Bronchial epithelial cell (primary cell): ENCODE results near the gene KIAA0513. TPM values are rescaled to one million over a fixed set of nuclear protein-coding genes. Genes with fewer than 3 reads are reported as not detected.

Experiments used
- DNase-seq: peaks from one replicate; pipeline ENCODE4 v3.0.0-alpha.2; 2010; ENCODE audit warnings: low read depth
- FAIRE-seq: peaks from 2 replicates; lab custom pipeline; 2011; peaks lifted over from hg19 to GRCh38; lab: Jason Lieb, UNC
- H3K27me3 ChIP-seq: 2 replicates; pipeline ENCODE4 v1.5.1; 2011; ENCODE audit warnings: low read length; ENCODE audit not compliant: control insufficient read depth, insufficient read depth
- H3K36me3 ChIP-seq: 2 replicates; pipeline ENCODE4 v1.5.1; 2011; ENCODE audit warnings: low read length; ENCODE audit not compliant: control insufficient read depth, insufficient read depth
- H3K4me3 ChIP-seq: 2 replicates; pipeline ENCODE4 v1.5.1; 2011; ENCODE audit warnings: mild to moderate bottlenecking, low read depth, low read length, control low read depth
- total RNA-seq: library from RNA; depleted of rRNA; stranded (reverse); fragments of >200 nt; gene quantifications from 2 replicates; pipeline ENCODE4 v1.2.1, GENCODE V29; 2014
- TF ChIP-seq, protein P1 (sequence below): IDR thresholded peaks from 2 replicates; pipeline ENCODE4 v1.5.1; 2011; ENCODE audit warnings: mild to moderate bottlenecking, moderate library complexity, low read length, control low read depth, inconsistent platforms; ENCODE audit not compliant: insufficient read depth, severe bottlenecking

The KIAA0513 gene
- total RNA-seq, 1 donor from 2014 or later, result 7.1 TPM

DNA sequence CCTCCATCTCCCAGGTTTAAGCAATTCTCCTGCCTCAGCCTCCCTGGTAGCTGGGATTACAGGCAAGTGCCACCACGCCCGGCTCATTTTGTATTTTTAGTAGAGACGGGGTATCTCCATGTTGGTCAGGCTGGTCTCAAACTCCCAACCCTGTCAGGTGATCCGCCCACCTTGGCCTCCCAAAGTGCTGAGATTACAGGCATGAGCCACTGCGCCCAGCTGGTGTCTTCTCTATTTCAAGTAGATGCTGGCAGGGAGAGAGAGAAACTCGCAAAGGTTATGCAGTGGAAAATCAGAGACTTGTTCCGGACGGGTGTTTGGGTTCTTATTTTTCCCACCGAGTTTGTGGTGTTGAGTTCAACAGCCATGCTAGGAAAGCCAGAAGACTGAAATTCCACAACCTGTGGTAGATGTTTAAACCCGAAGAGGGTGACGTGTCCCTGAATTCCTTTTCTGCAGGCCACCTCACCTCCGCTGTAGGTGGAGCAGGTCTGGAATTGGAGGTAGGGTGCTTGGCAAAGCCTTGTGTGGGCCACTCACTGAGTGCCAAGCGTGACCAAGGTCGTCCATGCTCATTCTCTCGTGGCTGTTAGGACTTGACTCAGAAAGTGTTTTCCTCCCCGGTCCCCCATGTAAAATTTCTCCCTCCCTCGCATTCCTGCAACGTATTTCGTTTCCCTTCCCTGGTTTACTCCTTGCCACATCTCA, 8.9 kb upstream of the KIAA0513 start:
- FAIRE-seq, result no peak
- TF ChIP-seq, protein P1, sequence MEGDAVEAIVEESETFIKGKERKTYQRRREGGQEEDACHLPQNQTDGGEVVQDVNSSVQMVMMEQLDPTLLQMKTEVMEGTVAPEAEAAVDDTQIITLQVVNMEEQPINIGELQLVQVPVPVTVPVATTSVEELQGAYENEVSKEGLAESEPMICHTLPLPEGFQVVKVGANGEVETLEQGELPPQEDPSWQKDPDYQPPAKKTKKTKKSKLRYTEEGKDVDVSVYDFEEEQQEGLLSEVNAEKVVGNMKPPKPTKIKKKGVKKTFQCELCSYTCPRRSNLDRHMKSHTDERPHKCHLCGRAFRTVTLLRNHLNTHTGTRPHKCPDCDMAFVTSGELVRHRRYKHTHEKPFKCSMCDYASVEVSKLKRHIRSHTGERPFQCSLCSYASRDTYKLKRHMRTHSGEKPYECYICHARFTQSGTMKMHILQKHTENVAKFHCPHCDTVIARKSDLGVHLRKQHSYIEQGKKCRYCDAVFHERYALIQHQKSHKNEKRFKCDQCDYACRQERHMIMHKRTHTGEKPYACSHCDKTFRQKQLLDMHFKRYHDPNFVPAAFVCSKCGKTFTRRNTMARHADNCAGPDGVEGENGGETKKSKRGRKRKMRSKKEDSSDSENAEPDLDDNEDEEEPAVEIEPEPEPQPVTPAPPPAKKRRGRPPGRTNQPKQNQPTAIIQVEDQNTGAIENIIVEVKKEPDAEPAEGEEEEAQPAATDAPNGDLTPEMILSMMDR, result no peak
- H3K36me3 ChIP-seq, result no peaks in the 10 kb centered on the region
- H3K4me3 ChIP-seq, result no peak overlapping the region
- H3K27me3 ChIP-seq, result no peaks in the 10 kb centered on the region
- DNase-seq, result peak; percentile 89

DNA sequence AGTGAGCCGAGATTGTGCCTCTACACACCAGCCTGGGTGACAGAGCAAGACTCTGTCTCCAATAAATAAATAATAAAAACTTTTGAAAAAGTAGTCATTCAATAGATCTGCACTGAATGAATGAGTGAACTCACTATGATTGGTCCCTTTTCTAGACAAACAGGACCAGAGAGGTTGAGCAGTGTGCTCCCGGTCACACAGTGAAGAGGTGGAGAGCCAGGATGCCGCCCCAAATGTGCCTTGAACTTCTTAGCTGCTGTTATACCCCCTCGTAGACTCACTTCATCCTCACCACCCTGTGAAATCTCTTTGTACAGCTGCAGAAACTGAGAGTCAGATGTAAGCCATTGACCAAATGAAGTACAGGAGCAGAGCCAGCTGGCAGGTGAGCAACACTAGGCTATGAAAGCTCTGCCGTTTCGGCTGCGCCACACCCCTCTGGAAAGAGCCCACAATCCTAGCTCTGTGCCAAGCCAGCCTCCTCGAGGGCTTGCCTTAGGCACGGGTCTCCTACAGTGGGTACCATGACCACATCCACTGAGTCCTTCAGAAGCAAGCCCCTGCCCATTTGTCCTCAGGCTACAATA, 7.8 kb upstream of the KIAA0513 start:
- DNase-seq (peak; percentile 44), FAIRE-seq (no peak)
- Histone ChIP-seq H3K36me3 (no peaks in the 10 kb centered on the region), H3K27me3 (no peaks in the 10 kb centered on the region), H3K4me3 (no peak overlapping the region)
- TF ChIP-seq, protein P1, result no peak

DNA sequence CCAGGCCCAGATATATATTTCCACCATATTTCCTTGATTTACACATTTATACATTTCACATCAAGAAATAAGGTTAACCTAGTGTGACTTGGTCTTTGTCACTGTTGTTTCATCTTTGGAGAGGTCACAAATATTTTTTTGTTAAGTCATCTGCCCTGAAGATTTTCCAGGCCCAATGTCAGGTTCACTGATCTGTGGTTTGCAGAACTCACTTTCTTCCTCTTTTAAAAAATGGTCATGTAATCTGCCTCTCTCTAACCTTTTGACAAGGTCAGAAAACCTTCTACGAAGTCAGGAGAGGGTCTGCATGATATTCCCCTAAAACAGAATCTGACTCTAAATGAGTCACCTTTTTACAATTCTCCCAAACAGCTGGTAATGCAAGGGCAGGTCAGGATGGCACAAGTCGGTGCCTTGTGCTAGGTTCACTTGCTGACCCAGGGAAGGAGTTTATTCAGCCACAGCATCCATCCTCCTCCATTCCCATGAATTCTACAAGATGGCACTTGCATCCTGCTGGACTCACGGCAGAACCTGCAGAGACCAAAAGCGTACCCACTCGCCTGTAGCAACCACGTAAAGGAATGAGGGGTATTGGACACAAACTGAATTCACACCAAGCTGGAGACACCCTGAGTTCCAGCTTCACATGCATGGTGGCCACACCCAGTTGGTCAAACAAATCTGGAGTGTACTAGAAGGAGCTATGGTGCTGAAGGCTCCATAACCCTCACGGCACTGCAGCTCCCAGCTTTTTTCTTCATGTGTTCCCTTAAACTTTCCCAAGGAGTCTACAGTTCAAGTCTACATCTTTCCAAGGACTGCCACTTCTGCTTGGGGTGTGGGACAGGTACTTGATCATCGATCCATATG, 1.6 kb upstream of the KIAA0513 start:
- Histone ChIP-seq H3K27me3 (no peaks in the 10 kb centered on the region), H3K4me3 (peak overlapping the region; percentile 76), H3K36me3 (no peaks in the 10 kb centered on the region)
- no peak for FAIRE-seq
- no peak for DNase-seq
- TF ChIP-seq, protein P1, result no peak

DNA sequence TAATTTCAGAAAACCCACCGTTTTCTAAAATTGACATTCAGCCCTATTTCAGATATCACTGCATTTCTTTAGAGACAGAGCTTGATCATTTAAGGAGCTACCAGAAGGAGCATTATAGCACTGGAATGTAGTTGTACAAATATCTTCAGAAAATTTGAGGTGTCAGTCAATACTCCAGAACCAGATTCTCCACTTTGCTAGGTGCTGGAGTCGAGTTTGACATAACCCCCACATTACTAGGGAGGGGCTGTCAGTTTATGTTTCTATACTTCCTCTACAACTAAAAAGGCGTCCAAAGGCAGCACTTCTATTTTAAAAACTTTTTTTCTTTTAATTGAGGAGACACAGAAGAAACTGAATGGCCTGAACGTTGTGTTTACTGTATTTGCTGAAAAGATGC, 892 bp upstream of the KIAA0513 start:
- TF ChIP-seq, protein P1, result no peak
- H3K27me3 ChIP-seq, result no peaks in the 10 kb centered on the region
- FAIRE-seq (no peak), DNase-seq (peak; percentile 13)
- peak overlapping the region; percentile 76 for H3K4me3 ChIP-seq
- peaks cover 2% of the 10 kb centered on the region for H3K36me3 ChIP-seq

DNA sequence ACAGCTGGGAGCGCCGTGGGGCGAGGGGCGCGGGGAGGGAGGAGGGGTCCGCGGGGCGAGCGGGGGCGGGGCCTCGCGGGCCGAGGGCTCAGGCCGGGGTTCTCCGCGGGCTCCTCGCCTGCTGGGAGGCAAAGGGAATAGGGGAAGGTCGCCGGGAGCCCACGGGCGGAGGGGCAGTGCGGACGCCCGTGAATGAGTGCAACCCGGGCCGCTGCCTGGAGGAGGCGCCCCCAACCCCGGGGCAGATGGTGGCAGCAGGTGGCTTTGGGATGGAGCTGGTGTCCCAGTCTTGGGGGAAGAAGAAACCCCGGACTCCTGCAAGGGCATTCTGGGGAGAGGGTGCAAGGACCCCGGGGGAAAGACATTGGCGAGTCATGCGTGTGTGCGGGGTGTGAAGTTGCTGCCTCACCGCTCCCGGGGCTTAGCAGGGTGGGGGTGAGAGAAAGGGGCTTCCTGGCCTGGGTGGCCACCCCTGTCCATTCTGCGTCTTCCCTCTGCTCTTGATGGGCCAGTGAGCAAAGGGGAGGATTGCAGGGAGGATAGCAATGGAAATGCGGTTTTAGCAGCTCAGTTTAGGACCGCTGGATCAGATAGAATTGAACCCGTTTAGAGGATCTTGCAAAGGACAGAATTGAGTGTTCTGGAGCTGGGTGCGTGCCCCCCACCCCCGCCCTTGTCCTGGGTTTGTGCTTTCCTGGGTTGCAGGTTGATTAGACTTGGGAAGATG, 526 bp downstream of the KIAA0513 start:
- no peak for FAIRE-seq
- TF ChIP-seq, protein P1, result peak; percentile 26
- DNase-seq, result no peak

More for the DNA sequence above, 526 bp downstream of the KIAA0513 start:
- H3K4me3 ChIP-seq, result peak overlapping the region; percentile 76
- H3K36me3 ChIP-seq, result peaks cover 5% of the 10 kb centered on the region
- no peaks in the 10 kb centered on the region for H3K27me3 ChIP-seq
